Keratinocyte (primary cell): Measurements from ENCODE around the gene GPR173.

Source experiments
- CTCF ChIP-seq, 3 experiments: IDR thresholded peaks in 1 of 3; conservative IDR thresholded peaks in 1 of 3; optimal IDR thresholded peaks in 1 of 3; 2 replicates in 2 of 3; 3 replicates in 1 of 3; pipeline versions ENCODE3 to v1.5.1; 2011; ENCODE audit warnings: low read length in 3 of 3, mild to moderate bottlenecking in 3 of 3, moderate library complexity in 2 of 3, control low read depth in 1 of 3, inconsistent platforms in 1 of 3; ENCODE audit not compliant: insufficient read depth in 2 of 3; ENCODE audit errors: extremely low read depth in 1 of 3
- EZH2 ChIP-seq: IDR thresholded peaks from one replicate; pipeline ENCODE4 v1.6.1; 2012; ENCODE audit warnings: inconsistent platforms, mild to moderate bottlenecking, low read length, moderate library complexity

GRCh38 chrX:53128097-53128749, 79.6 kb downstream of the GPR173 start:
- TF ChIP-seq CTCF (optimal IDR thresholded peaks at IDR 0.05 in 1 of 3, IDR thresholded peaks at IDR 0.05 in 1 of 3, conservative IDR thresholded peaks at IDR 0.05 in 1 of 3; ENCODE audit: extremely low read depth in 1 of 3, insufficient read depth in 2 of 3, low read length in 3 of 3) (no peak), EZH2 (no peak)
